Caki2 (cell line): ENCODE measurements around the gene FLYWCH2. TPM values are rescaled to one million over a fixed set of nuclear protein-coding genes. Genes with fewer than 3 reads are reported as not detected.

Source experiments
- DNase-seq: peaks from one replicate; pipeline ENCODE4 v3.0.0-alpha.2; 2015; ENCODE audit warnings: low read depth
- in situ Hi-C: cut with HindIII; loops from 2 replicates; pipeline ENCODE4 v1.10.0; 2016; ENCODE audit warnings: low sequenced_read_pairs, low pct_unique_long_range_greater_than_20kb, mixed read lengths
- total RNA-seq: library from RNA; depleted of rRNA; stranded (reverse); fragments of >200 nt; shearing (Covaris generic); gene quantifications from 2 replicates; pipeline ENCODE4 v1.2.3, GENCODE V29; 2014; ENCODE audit warnings: low replicate concordance

Gene FLYWCH2
- total RNA-seq, 1 experiment from 2014 or later: 161 TPM

DNA sequence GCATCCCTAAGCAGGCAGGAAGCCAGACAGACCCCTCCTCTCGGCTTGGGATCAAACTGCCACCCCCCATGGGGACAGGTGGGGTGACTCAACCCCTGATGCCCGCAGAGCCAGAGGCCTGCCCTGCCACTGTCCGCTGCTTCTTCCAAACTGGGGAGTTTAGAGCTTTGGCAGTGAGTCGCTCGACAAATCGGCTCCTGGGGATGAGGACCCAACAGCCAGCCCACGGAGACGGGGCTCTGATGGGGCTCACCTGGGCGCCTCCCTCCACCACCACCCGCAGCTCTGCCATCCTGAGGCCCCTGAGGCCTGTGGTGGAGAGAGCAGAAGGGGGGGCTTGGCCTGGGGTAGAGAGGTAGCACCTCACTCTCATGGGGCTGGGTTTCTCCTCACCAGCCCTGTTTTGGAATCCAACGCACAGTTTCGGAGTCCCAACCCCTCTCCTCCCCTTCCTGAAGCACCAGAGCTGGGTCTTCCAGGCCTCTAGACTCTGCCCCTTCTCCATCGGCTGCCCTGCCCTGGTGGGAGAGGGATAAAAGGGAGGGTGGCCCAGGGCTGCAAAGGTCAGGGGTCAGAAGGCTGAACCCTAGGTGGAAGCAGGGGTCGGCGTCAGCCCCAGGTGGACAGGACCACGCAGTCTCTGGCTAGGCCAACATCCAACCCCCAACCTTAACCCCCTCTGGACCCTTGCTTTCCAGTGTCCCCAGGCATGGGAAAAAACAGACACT is 30.8 kb upstream of the FLYWCH2 start:
- in situ Hi-C loops: no loop called here
- DNase-seq: no peak

DNA sequence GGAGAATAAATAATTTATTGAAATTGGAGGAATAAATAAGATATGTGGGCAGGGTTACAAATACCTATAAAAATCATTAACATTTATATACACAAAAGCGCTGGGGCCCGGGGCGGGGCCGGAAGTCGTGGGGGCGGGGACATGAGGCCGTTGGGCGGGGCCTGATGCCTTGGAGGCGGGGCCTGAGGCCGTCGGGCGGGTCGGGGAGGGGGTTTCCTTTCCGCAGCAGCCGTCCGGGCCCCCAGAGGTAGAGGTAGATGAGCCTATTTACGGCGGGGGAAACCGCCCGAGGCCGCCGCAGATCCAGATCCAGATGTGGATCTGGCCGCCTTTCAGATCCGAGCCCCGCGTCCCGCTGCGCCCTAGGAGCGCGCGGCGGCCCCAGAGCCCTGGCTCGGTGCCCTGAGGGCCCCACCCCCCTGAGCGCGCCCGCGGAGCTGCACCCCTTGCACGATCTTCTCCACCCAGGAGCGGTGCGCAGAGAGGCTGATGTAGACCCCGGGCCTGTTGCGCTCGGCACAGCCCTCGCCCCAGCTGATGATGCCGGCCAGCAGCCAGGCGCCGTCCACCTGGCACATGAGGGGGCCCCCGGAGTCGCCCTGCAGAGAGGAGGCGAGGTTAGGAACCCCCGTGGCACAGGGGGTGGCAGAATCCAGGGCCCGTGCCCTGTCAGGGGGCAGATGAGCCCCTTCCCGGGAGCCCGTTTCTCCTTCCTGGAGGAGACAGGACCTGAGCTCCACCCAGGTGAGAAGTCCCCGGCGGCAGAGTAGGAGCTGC is 30.1 kb upstream of the FLYWCH2 start:
- in situ Hi-C loops: no loop called here
- no peak for DNase-seq

DNA sequence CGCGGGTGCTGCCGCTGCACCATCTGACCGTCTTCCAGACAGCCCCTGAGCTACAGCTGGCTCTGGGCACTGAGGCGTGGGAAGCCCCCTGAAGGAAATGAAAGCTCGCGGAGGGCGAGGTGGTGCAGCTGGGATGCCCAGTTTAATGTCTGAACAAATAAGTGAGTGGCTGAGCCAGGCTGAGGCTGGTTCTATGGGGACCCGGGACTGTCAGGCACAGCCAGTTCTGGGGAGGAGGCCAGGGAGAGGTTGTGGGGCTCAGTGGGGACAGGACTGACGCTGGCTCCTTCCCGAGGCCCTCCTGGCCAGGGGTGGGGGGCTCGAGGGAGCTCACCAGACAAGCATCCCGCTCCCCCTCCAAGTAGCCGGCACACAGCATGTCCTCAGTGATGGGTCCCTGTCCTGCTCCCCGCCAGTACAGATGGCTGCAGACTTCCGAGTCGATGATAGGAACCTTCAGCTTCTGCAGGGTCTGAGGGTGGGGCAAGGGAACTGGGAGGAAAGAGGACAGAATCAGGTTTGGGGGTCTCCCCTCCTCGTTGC is 29.4 kb upstream of the FLYWCH2 start:
- in situ Hi-C loops: no loop called here
- DNase-seq: no peak

DNA sequence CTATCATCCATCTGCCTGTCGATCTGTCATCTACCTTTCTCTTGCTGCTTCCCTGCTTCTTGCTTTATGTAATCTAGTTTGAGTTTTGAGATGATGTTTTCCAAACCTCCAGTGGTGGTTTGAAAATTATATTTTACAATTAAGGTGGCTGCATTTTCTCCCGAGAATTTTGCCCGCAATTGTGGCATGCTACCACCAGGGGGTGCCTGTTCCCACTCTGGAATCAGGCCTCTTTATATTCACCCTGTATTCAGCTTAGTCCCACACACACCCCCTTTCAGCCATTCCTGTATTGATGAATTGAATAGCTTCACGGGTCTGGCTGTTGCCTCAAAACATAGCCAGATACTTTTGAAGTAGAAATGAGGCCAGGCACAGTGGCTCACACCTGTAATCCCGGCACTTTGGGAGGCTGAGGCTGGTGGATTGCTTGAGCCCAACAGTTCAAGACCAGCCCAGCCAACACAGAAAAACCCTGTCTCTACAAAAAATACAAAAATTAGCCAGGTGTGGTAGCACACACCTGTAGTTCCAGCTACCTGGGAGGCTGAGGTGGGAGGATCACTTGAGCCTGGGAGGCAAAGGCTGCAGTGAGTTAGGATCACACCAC is 28.2 kb upstream of the FLYWCH2 start:
- in situ Hi-C loops: no loop called here
- no peak for DNase-seq

DNA sequence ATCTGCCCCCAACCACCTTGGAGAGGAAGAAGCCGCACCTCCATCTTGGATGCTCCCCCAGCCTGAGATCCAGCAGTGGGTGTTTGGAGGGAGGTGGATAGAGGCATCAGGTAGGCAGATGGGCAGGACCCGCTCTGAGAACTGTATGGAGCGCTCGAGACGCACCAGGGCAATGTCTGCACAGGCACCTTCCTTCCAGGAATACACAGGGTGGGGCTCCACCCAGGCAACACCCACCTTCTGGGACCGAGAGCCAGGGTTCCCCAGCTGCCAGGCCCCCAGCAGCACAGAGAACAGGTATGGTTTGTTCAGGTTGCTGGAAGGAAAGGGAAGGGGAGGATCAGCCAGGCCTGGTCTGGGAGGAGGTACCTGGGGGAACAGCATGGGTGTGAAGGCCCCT is 27.5 kb upstream of the FLYWCH2 start:
- DNase-seq: no peak
- in situ Hi-C loops: no loop called here

DNA sequence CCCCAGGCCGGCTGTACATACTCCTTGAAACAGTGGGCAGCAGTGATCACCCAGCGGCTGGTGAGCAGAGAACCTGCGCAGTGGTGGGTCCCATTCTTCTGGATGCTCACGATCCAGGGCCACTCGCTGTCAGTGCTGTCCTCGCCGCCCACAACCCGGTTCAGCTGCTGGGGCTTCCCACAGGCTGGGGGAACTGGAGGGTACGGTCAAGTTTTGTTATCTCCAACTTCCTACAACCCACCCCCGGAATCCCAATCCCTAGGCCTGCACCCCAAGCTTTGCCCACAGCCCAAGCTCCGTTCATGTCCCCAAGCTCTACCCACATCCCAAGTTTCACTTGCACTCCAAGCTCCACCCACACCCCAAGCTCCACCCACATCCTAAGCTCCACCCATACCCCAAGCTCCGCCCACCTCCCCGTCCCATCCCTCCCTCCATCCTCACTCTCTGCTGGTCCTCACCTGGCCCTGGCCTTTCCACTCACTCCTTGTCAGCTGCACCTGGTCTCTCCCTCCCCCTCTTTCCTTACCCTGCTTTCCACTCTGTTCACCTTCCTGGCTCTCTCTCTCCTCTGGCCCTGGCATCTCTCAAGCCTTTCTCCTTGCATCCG is 26.8 kb upstream of the FLYWCH2 start:
- in situ Hi-C loops: no loop called here
- DNase-seq: no peak

DNA sequence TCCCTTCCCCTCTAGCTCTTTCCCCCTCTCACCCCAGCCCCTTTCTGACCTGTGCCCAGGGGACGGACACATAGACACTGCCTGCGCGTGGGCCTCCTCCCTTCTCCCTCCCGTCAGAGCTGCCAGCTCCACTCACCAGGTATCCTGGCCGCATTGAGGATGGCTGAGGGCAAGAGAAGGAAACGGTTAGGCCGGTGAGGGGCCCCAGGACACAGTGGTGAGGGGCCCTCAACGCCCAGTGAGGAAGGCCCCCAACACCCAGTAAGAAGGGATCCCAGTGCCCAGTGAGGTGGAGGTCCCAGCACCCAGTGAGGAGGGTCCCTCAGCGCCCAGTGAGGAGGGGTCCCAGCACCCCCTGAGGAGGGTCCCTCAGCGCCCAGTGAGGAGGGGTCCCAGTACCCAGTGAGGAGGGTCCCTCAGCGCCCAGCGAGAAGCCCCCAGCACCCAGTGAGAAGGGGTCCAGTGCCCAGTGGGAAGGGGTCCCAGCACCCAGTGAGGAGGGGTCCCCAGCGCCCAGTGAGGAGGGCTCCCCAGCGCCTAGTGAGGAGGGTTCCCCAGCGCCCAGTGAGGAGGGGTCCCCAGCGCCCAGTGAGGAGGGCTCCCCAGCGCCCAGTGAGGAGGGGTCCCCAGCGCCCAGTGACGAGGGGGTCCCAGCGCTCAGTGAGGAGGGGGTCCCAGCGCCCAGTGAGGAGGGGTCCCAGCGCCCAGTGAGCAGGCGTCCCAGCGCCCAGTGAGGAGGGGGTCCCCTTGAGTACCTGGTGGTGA is 26.1 kb upstream of the FLYWCH2 start:
- DNase-seq: no peak
- in situ Hi-C loops: no loop called here

DNA sequence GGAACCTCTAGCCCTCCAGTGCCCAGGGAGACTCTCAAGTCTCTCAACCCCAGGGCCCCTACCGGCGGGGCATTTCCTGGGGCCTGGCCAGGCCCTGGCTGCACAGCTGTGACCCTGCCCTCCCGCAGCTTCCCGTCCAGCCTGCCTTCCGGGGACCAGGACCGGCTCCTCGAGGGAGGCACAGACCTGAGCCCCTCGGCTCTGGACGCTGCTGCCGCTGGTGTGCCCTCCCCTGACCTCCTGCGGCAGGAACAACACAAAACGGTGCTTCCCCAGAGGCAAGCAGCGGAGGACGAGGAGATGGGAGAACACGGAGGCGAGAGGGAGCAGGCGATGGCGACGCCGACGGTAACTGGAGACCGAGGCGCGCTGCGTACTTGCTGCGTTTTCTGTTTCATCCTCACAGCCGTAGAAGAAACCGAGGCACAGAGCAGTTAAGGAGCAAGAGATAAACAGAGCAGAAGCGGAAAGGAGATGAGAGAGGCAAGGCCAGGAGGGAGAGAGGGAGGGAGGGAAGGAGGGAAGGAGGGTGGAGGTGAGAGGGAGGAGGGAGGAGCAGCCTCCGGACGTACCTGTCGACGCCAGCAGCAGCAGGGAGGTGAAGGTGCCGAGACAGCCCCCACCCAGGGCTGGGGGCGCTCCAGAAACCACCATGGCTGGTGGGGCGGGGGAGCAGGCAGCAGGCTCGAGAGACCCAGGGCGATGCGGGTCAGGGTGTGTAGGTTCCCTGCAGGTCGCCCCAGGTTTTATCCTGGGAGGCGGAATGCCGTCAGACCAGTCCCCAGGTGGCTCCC is 25.4 kb upstream of the FLYWCH2 start, which contains the start of gene PRSS22:
Gene PRSS22 (minus strand): TSS at position 720 of the 794 bp plus-strand sequence. CDS start 66 bp downstream, at position 654.
- DNase-seq: no peak
- in situ Hi-C loops: no loop called here

DNA sequence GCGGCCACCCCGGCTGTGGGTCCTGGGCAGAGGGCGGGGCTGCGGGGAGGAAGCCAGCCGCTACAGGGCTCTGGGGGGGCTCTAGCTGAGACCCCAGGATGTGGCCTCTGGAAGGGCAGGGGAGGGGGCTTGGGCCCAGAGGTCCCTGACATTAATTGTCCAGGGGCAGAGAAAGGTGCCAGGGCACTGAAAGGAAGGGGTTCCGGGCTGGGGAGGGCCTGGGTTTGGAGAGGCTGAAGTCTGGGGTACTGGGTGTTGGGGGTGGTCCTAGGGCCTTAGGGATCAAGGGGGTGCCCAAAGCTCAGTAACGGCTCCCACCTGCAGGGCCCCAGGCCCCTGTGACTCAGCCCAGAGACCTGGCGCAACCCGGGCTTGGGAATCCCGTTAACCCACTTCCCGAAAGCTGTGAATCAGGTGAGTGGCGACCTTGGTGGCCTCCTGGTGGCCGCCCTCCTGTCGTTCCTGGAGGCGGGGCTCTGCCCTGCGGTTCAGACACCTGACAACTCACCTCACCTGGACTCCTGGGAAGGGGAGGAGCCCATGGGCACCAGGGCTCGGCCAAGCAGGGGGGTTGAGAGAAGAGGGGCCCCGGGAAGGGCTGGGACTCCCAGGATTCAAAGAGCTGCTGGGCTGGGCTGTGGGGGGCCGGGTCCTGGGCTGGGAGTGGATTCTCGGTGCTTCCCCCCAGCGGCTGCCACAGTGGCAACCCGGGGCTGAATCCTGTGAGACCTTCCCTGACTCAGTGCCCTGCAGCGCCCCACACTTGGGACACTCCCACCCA is 24.6 kb upstream of the FLYWCH2 start:
- in situ Hi-C loops: no loop called here

DNA sequence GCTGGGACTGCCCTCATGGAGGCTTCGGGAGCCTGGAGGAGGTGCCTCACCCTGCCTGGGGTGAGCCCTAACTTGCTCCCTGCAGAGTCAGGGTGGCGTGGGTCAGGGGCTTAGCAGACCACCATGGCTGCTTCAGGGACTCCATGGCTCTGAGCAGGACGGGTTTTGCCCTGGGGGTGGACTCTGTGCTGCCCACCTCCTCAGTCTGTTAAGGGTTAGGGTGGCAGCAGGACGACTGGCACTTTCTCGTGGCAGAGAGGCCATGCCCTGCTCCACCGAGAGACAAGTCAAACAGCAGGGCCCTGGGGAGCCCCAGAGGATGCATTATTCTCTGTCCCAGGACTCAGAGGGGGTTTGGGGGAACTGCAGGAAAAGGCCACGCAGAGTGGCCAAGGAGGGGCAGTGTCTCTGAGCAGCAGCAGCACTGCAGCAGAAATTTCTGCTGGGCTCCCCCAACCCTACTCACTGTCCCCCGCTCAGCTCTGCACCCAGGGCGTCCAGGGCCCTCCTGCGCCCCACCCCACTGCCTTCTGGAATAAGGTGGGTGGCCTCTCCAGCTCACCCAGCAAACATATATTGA is 23.2 kb upstream of the FLYWCH2 start:
- in situ Hi-C loops: no loop called here
- DNase-seq: no peak

More for the DNA sequence above, 24.6 kb upstream of the FLYWCH2 start:
- no peak for DNase-seq

DNA sequence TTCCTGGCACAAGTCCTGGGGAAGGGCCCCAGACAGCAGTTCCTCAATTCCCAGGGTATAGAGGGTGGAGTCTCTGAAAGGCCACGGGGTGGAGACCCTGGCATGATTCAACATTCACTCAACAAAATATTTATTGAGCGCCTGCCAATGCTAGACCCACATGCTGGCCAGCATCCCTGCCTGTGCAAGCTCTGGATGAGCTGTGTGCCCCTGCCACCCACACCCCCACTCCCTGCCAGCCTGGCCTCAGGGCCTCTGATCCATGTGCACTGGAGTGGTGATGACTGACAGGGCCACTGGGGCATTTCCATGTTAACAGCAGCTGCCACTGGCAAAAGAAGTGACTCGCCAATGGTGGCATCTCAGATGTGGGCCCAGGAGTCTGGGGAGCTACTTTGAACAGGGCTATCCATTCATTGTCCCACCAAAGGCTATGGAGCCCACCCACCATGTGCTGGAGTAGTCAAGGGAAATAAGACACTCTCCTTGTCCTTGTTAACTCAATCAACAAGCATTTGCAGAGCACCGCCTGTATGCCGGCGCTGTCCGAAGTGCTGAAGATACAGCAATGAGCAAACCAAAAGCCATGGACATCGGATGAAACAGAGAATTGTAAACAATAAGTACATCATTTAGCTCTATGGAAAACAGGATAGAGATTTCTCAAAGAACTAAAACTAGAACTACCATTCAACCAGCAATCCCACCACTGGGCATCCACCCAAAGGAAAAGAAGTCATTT is 22.0 kb upstream of the FLYWCH2 start:
- peak; percentile 70 for DNase-seq
- in situ Hi-C loops: no loop called here

DNA sequence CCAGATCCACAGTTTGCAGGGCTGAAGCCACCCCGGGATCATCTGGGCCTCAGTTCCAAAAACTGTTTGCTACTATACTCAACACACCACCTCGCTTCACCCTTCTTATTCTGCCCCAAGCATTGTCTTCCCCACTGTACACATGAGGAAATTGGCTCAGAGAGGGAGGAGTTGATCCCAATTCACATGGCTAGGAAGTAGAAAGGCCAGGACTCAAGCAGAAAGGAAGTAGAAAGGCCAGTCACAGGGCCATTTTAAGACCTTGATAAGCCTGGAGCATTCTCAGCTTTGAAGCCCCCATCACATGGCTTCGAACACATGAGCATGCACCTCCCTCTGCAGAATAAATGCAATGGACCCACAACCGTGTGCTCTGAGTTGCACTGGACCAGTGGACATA is 17.4 kb upstream of the FLYWCH2 start:
- DNase-seq: no peak
- in situ Hi-C loops: no loop called here

DNA sequence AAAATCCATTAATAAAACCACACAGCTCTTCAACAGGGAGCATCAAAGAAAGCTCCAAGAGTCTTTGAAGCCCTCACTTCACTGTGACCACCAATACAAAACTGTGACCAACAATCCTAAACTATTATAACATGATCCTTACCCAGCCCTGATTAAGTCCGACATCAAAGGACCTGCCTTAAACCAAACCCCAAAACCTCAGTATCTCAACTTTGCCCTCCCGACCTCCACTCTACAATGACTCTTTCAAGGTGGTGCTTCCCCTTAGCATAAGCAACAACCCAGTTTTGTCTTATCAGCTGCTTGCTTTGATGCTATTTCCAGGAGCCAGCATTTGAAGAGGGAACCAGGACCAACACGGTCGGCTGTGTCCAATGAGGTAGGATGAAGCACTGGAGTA is 16.6 kb upstream of the FLYWCH2 start:
- in situ Hi-C loops: no loop called here
- no peak for DNase-seq

DNA sequence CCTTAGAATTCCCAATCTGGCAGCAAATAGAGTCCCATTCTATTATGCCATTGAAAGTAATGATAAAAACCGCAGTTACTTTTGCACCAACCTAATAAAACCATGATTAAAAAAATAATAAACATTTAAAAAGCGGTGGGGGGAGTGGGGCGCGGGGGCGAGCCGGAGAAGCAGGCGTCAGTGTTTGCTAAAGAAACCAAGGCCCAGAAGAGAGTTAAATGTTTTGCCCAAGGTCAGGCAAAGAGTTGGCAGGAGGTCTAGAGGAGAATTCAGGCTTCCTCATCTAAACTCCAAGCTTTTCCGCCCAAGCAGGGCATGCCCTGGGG is 15.4 kb upstream of the FLYWCH2 start:
- in situ Hi-C loops: no loop called here
- no peak for DNase-seq

DNA sequence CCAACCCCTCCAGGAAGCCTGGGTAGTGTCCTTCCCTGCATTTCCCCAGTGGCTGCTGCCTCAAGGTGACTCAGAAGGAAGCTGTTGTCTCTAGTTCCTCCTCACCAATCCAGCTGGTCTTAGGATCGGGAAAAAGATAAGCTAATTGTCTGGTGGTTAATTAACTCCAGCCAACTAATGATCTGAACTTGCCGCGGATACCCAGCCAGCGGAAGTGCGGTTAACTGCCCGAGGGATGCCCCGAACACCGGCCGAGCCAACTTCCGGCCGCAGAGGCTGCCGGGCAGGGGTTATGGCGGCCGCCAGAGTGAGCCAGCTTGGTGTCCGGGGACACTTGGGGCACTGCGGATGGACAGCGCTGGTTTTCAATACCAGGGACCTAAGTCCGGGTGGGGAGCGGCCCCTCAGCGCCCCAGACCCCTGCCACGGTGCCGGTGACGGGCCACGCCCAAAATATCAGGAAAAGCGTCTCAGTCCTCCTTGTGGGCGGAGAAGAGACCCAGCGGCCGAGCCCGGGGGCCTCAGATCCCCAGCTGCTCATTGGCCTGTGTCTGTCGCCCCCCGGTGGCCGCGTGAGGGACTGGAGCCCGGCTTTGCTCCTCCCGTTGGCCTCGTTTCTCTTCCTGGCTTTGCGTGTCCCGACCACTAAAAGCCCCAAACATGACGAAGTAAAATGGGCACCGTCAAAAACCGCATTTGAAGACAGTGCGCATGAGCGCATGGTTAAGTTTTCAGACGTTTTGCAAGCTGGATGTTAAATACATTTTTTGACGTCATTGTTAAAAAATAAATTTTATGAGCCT is 14.8 kb upstream of the FLYWCH2 start:
- DNase-seq: peak; percentile 98
- in situ Hi-C loops: no loop called here
